Measurements from ENCODE around the gene VENTX. TPM values are rescaled to one million over a fixed set of nuclear protein-coding genes. Genes with fewer than 3 reads are reported as not detected.

The VENTX gene
- total RNA-seq, 1 experiment from 2014 or later, result 28.0 TPM

GRCh38 chr10:133191651-133192050 is 46.0 kb upstream of the VENTX start:
- H3K27ac Mint-ChIP-seq, result no peak overlapping the region
- POLR2A ChIA-PET, result no interaction called here
- peaks cover 12% of the 10 kb centered on the region for H3K27me3 Mint-ChIP-seq (ENCODE audit: low read depth)

GRCh38 chr10:133194151-133194550 is 43.5 kb upstream of the VENTX start:
- POLR2A ChIA-PET, result no interaction called here
- Mint-ChIP-seq H3K27me3 (ENCODE audit: low read depth) (peaks cover 12% of the 10 kb centered on the region), H3K27ac (no peak overlapping the region), H3K4me3 (no peak overlapping the region), H3K4me1 (no peaks in the 10 kb centered on the region), H3K36me3 (peaks cover 28% of the 10 kb centered on the region), H3K9me3 (peaks cover 28% of the 10 kb centered on the region)
- ATAC-seq (no peak), DNase-seq (ENCODE audit: low spot score) (no peak)
- CTCF ChIA-PET, result no interaction called here
- TF ChIP-seq USF1 (CRISPR knock-in tag; IDR thresholded peaks at IDR 0.05), result no peak
- no peak for TF ChIP-seq ZSCAN18 (CRISPR knock-in tag; IDR thresholded peaks at IDR 0.05)
- TF ChIP-seq CDX4 (CRISPR knock-in tag; IDR thresholded peaks at IDR 0.05; ENCODE audit: borderline replicate concordance), result no peak
- no peak for TF ChIP-seq IRF2 (CRISPR knock-in tag; IDR thresholded peaks at IDR 0.05; ENCODE audit: borderline replicate concordance, low read depth)
- no peak for TF ChIP-seq USF2 (CRISPR knock-in tag; IDR thresholded peaks at IDR 0.05)
- TF ChIP-seq ZNF416 (CRISPR knock-in tag; IDR thresholded peaks at IDR 0.05), result no peak
- TF ChIP-seq NR1H2 (CRISPR knock-in tag; IDR thresholded peaks at IDR 0.05), result no peak
- no peak for TF ChIP-seq JAZF1 (CRISPR knock-in tag; IDR thresholded peaks at IDR 0.05)
- TF ChIP-seq NR3C1 (CRISPR knock-in tag; conservative IDR thresholded peaks at IDR 0.05; ENCODE audit: low read depth), result no peak
- TF ChIP-seq TP53 (CRISPR knock-in tag; IDR thresholded peaks at IDR 0.05), result no peak
- TF ChIP-seq PRDM15 (CRISPR knock-in tag; IDR thresholded peaks at IDR 0.05), result no peak
- TF ChIP-seq ATF6 (CRISPR knock-in tag; IDR thresholded peaks at IDR 0.05), result no peak

More at GRCh38 chr10:133191651-133192050, 46.0 kb upstream of the VENTX start:
- Mint-ChIP-seq H3K4me3 (no peak overlapping the region), H3K4me1 (no peaks in the 10 kb centered on the region), H3K36me3 (peaks cover 28% of the 10 kb centered on the region), H3K9me3 (peaks cover 28% of the 10 kb centered on the region)
- ATAC-seq (no peak), DNase-seq (ENCODE audit: low spot score) (no peak)
- TF ChIP-seq FOXK1 (CRISPR knock-in tag; IDR thresholded peaks at IDR 0.05) (no peak), ZNF425 (CRISPR knock-in tag; conservative IDR thresholded peaks at IDR 0.05) (no peak), IRF1 (CRISPR knock-in tag; IDR thresholded peaks at IDR 0.05) (no peak), CREM (CRISPR knock-in tag; IDR thresholded peaks at IDR 0.05) (no peak), ZNF423 (CRISPR knock-in tag; IDR thresholded peaks at IDR 0.05) (no peak), ZBTB21 (CRISPR knock-in tag; IDR thresholded peaks at IDR 0.05; ENCODE audit: borderline replicate concordance) (no peak), TP53 (CRISPR knock-in tag; IDR thresholded peaks at IDR 0.05) (no peak), IRF2 (CRISPR knock-in tag; IDR thresholded peaks at IDR 0.05; ENCODE audit: borderline replicate concordance, low read depth) (no peak), CDX4 (CRISPR knock-in tag; IDR thresholded peaks at IDR 0.05; ENCODE audit: borderline replicate concordance) (no peak), JAZF1 (CRISPR knock-in tag; IDR thresholded peaks at IDR 0.05) (no peak), GABPB1 (CRISPR knock-in tag; IDR thresholded peaks at IDR 0.05) (no peak)
- CTCF ChIA-PET, result no interaction called here
